GM19468 (cell line): ENCODE measurements around the gene ROPN1L.
"Not testable (repeated sequence)": the region's sequence is repeated elsewhere in the genome, so short reads cannot be mapped to it uniquely, and the experiment has no call there.

Experiments used
- ATAC-seq: cut with Tn5 transposase; IDR thresholded peaks from one replicate; pipeline ENCODE4 v1.9.1; 2021; ENCODE audit warnings: mild to moderate bottlenecking, moderate library complexity, moderate number of reproducible peaks; ENCODE audit not compliant: unreplicated experiment; ENCODE audit errors: extremely low read depth

Gene ROPN1L

DNA sequence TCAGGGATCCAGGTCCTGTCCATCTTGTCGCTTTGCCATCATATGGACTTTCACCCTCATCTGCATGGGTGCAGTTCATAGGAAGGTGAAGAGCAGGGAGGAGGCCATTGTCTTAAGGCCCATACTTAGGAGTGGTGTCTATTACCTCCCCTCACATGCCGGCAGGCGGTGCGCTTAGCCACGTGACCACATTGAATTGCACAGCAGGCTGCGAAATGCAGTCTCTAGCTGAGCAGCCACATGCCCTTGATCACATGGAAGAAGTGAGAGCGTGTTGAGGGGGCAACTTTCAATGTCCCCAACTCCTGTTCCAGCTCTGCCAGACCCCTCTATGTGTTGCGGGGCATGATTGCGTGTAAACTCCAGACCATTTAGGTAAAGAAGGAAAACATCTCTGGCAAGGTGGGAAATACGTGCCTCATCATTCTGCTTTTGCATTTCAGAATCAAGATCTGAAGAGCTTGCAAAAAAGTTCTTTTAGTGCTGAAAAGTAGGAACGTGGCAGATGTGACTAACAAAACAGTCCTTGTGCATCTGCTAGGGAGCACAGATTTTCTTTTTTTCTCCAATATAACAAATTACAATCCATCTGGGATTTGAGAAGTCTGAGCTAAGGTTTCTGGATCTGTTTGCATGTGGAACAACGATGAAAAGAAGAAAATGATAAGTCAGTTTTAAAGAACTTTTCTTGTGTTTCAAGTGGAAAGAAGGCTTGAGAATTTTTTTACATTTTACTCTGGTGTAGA lies 34.4 kb downstream of the ROPN1L start:
- ATAC-seq, result no peak

DNA sequence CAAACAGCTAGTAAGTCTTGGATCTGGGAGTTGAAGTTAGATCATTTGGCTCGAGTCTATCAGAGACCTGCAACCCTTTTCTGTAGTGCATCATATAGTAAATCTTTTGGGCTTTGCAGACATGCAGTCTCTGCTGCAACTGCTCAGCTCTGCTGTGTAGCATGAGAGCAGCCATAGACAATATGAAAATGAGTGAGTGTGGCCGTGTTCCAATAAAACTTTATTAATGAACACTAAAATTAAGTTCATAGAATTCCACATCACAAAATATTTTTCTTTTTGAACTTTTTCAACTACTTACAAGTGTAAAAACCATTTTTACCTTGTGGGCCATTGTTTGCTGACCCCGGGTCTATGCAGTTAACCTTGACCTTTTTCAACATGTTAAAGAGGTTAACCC lies 35.2 kb downstream of the ROPN1L start:
- ATAC-seq, result no peak

- ATAC-seq, result no peak
These were observed 36.3 kb downstream of the ROPN1L start for GRCh38 chr5:10477943-10478342.

DNA sequence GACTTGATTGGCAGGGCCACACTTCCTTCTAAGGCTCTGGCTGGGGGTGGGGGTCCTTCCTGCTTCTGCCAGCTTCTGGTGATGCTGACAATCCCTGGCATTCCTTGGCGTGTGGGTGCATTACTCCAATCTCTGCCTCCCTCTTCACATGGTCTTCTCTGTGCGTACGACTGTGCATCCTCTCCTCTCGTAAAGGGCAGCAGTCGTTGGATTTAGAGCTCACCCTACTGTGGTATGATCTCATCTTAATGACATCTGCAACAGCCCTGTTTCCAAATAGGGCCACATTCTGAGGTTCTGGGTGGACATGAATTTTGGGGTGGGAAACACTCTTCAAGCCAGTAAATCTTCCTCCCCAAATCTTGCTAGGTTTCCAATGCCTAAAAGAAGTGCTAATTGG lies 36.8 kb downstream of the ROPN1L start:
- ATAC-seq, result no peak

- no peak for ATAC-seq
These were observed 37.6 kb downstream of the ROPN1L start for GRCh38 chr5:10479154-10479721.

DNA sequence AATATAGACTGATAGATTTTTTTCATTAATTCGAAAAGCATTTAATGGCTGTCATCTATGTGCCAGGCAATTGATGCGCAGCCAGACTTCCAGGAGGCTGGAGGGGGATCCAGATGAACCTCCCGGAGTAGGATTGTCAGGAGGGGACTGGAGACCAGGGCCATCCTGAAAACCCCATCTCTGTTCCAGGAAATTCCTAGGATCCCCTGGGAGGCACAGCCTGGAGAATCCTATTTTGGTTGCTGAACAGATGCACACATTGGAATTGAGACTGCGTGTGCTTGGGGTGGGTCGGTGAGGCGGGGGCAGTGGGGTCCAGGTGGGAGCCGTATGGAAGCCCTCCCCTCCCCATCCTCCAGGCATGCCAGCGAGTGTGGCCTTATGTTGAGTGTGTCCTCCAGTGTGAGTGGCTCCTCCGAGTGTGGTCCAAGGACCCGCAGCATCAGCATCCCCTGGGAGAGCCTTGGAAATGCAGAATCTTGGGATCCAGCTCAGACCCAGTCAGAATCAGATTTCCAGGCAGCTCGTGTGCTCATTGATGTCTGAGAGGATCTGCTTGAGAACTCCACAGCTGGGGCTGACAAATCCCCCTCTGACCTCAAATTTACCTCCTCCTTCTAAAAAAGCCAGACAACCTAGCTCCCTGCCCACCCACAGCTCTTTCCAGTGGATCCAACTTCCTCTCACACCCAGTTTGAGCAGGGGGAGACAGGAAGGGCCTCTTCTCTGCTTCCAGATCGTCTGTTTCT lies 38.7 kb downstream of the ROPN1L start:
- no peak for ATAC-seq

- ATAC-seq, result no peak
These were observed 39.7 kb downstream of the ROPN1L start for GRCh38 chr5:10481241-10481935.

DNA sequence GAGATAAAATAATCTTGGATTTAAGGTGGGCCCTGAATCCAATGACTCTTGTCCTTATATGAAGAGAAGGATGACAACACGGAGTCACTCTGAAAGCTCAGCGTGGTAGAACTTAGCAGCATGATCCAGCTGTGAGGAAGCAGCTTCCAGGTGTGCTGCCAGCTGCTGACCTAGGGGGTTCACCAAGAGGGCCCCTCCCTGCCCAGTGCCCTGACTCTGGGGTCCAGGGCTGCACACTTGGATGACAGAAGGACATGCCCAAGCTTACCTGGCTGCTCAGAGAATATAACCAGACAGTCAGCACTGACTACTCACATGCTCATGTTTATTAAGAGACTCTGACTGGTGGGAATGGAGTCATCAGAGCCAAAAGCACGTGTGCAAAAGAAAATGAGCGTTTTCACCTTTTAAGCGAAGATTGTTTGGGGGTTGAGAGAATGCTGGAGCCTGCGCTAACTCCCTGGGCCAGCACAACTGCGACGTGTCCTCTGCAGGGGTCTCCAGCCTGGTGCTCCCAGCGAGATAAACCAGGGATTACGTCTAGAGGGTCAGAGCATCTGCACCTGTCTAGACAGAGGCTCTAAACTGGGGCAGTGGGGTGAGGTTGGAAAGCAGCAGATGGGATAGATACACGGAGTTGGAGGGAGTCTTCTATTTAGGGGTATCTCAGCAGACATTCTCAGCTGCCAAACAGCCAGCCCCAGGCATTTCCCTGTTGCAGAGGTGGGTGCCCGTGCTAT lies 41.3 kb downstream of the ROPN1L start:
- ATAC-seq, result no peak

DNA sequence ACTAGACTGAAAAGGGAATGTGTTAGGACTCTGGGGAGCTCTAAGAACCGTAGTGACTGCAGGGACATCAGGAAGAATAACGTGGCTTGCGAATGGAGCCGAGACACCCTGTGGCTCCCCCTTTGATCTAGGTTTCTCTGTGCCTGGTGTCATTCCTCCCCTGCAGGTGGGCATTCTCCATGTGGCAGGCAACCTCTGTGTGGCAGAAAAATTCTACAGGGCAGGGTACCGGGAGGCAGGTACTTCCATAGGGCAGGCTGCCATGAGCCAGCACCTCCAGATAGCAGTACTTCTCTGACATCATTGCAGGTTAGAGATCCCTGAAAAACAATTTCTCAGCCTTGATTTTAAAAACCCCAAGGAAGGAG lies 43.1 kb downstream of the ROPN1L start:
- no peak for ATAC-seq

- no peak for ATAC-seq
These were observed 43.6 kb downstream of the ROPN1L start for GRCh38 chr5:10485142-10485795.

DNA sequence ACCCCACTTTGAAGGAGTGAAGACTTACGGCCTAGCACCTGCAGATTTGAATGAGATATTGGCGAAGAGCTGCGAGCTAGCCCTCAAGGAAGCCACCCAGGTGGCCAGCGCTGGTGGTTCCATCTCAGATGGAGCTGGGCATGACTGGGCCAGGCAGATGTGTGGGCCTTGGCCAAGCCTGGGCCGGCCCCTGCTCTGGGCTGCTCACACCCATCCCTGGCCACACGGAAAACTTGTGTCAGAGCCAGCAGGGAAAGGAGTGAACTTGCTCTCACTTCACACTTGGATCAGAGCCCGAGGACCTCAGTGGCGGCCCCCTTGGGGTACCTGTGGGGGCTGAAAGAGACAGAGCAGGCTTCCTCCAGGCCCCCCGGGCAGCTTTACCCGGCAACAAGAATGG lies 44.2 kb downstream of the ROPN1L start:
- ATAC-seq, result no peak

DNA sequence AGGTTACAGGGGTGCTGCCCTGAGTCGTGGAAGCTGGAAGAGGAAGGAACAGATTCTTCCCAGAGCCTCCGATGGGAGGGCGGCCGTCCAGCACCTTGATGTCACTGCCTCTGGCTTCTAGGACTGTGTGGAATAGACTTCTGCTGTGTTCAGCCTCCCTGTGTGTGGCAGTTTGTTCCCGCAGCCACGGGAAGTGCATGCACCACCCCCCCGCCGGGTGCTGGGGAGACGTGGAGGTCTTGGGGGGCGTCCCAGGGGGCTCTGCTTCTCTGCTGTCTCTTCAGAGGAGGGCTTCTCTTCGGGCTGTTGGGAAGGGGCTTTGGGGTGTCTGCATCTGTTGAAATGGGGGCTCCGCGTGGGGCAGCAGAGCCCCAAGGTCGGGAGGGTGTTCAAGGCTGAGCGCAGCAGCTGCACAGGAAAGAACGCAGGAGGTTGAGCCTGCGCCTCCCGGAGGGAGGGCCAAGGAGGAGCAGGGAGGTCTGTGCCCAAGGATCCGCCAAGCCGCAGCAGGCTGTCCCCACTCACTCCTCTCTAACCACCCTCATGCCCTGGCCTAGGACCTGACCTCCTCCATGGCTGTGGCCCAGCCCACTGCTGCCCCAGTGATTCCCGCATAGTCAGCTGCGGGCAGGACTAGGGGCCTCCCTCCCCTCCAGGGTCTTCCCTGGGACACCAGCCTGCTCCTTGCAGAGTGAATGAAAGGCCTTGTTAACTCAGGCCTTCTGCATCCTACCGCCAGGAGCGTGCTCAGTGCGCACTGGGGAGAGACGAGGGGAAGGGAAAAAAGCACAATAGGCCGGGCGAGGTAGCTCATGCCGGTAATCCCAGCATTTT lies 45.0 kb downstream of the ROPN1L start:
- no peak for ATAC-seq

GRCh38 chr5:10488144-10488543 lies 46.5 kb downstream of the ROPN1L start:
- ATAC-seq, result no peak

DNA sequence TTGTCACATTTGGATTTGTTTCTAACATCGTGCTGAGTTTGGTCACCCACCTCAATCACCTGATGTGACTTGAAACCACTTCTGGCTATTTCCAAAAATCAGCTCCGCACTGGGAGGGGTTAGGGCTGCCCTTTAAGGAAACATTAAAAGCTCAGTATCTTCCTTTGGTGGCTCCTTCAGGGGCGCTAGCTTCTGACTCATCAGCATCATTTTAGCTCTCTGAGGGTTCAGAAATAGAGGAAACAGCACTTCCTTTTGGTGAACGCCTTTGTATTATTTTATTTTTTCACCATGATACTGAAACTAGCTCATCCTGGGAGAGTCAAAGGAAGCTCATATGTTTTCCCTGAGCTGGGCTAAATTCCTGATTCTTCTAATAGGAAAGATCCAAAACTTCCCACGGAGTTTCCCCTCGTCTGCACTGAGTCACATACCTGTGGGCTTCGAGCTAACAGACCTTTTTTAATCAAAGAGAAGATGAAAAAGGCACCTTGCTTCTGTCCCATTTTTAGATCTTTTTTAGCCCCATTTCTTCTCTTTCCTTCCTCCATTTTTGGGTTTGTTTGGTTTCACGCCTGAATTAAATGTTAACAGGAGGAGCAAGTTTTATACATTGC lies 48.2 kb downstream of the ROPN1L start:
- peak; percentile 89 for ATAC-seq

GRCh38 chr5:10490927-10491672 lies 49.4 kb downstream of the ROPN1L start:
- ATAC-seq, result no peak

- no peak for ATAC-seq
These were observed 50.0 kb downstream of the ROPN1L start for GRCh38 chr5:10491673-10492026.

DNA sequence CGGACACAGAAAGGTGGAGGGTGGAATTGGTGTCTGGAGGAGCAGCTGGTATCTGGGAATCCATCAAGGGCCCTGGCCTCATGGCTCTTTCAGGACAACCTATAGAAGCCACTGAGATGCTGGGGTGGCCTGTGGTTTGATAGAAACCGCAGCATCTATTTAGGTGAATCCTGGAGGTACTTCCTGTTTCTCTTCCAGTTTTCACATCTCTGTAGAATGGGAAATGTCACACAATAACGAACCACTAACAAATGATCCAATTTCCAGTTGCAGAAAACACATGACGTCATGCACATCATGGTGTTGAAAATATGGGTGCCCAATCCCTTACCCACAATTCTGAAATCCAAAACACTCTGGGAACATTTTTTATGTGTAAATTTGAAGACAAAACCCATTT lies 52.2 kb downstream of the ROPN1L start:
- no peak for ATAC-seq

DNA sequence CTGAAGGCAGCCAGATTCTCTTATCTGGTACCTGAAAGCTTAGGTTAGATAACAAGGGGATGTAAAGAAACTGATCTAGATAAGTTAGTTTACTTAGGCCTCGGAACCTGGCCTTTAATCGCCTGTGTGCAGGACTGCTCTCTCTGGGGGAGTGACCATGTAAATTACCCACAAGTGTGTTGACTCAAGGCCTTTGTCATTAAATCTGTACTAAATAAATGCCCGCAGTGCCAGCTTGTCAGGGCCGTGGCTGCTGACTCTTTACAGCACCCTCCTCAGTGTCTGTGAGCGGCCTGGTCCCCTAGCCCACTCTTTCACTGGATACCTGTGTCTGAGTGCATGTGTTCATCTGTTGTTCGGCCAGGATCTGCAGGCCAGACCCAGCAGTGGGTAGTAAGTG lies 52.8 kb downstream of the ROPN1L start:
- ATAC-seq, result not testable (repeated sequence)
